Fibroblast of skin of back (primary cell): Measurements from ENCODE around the gene GRID1.
A peak's percentile ranks its signal among the peaks of the same experiment; 100 is the strongest.

Experiments used
- DNase-seq: peaks from one replicate; pipeline ENCODE4 v3.0.0-alpha.2; 2013

Gene GRID1

GRCh38 chr10:86164174-86164774 is 202.3 kb downstream of the GRID1 start:
- no peak for DNase-seq

DNA sequence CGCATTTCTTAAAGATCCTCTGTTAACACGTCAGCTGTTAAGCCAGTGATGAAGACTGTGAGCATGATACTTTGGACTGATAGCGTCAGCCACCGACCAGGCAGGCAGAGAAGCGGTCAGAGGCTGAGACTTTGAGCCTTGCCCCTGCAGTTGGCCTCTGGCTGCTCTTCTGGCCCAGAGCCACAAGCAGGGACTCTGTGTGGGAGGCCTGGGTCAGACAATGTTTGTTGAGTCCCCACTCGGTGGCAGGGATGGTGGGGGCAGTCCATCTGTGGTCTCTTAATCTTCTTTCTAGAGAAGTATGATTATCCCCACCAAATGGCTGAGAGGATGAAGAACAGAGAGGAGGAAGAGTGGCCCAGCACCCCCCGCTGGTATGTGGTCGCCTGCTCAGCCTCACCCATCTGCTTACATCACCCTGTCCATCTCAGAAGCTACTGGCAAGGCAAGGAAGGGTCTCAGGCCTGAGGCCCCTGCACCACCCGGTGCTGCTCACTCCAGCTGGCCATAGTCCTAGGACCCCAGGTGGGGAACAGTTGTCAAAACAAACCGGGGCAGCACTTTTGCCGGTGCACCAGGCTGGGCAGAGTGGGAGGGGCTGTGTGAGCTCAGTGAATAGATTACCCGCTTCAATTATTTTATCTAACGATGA is 202.9 kb downstream of the GRID1 start:
- DNase-seq: no peak

DNA sequence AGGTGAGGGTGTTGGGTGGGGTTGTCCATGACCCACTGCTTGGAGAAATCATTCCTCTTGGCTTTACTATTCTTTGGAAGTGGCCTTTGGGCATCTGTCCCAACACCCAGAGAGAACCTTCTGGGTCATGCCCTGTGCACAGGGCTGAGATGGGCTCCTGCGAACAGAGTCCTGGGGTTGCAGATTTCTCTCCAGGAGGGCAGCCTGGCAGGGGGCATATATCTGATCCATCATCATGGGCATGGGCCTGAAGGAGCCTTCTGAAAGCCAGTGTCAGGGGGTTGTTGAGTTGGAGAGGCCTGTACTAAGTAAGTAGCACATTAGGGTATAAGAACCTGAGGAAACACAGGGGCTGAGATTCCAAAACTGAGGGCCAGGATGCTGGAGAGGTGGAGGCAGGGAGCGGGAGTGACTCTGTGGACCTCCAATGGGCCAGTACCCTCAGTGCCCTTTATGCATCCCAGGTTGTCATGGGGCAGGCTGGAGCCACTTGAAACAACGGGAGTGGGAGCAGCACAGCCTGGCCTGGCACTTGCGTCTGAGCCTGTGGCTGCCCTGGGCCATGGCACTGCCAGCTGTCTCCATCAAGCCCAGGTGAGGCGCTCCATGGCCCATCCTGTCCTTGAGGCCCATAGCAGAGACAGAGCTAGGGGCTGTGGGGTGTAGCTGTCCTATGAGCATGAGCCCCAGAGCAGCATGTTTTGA is 203.7 kb downstream of the GRID1 start:
- DNase-seq: no peak

- no peak for DNase-seq
These were observed 204.6 kb downstream of the GRID1 start for GRCh38 chr10:86162036-86162435.

DNA sequence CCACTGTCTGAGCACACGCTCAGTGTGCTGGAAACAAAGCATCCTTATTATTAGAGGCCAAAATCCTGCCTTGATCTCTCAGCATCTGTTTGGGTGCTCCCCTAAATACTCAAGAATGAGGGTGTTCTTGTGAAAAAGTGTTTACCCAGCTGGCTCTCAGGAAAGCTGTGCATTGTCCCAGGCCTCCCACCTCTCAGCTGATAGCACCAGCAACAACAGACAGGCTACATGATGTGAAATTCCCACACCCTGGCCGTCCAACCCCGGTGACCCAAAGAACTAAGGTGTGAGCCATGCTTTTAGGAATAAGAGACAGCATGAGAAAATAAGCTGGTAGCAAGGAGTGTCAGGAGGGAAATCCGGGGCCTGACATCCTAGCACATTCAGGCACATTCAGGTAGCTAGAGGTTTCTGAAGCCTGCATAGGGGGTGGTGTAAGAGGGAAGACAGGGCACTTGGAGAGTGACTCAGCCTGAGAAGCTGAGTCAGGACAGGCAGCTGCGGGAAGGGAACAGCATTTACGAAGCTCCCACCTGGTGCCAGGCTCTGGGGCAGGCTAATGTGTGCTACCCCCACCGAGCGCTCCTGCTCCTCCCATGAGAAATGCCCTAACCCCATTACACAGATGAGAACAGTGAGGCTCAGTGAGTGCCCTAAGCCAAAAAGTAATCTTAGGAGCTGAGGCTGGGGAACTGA is 205.6 kb downstream of the GRID1 start:
- no peak for DNase-seq

DNA sequence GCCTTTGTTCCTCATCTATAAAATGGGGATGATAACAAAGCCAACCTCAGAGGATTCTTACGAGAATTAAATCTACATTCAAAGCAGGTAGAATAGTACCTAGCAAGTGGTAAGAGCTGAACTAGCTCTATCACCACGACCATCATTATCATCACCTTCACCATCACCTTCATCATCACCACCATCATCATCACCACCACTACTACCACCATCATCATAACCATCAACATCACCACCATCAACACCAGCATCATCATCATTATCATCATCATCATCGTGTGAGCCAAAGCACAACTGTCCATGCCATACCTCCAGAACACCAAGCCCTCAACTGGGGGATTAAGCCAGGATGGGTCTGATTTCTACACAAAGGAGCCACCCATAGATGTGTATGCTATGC is 206.8 kb downstream of the GRID1 start:
- no peak for DNase-seq

GRCh38 chr10:86155054-86155921 is 211.3 kb downstream of the GRID1 start:
- no peak for DNase-seq

DNA sequence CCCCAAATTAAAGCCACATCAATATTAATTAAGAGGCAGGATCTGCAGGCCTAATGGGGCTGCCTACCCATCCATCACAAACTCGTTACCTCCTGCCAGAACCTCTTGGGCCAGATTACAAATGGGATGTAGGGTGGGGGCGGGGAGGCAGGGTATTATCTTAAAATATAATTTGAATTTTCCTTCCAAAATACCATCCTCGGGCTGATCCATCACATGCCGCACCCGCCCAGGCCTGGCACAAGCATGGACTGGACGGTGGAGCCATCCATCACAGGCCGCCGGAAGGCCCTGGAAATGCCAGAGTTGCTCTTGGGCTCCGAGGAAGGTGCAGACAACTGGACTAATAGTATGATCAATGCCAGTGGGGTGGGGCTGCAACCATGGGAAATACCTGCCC is 212.8 kb downstream of the GRID1 start:
- DNase-seq: no peak

DNA sequence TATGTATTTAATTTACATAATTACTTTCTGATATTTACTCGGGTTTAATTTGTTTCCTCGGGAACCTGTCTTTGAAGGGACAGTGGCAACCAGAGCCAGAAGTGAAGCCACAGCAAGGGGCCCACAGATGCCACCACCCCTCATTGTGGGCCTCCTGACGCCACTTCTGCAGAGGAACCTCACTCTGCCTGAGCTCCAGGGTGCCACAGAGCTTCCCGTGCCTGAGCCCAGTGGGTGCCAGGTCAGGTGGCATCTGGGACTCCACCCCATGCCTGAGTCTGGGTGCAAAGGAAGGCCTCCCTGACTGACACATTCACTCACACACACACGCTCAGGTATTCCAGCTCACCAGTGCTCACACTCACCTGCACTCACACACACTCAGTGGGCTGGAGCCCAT is 213.7 kb downstream of the GRID1 start:
- DNase-seq: no peak

GRCh38 chr10:86152354-86152753 is 214.2 kb downstream of the GRID1 start:
- no peak for DNase-seq

- DNase-seq: no peak
These were observed 215.0 kb downstream of the GRID1 start for GRCh38 chr10:86151613-86152012.

DNA sequence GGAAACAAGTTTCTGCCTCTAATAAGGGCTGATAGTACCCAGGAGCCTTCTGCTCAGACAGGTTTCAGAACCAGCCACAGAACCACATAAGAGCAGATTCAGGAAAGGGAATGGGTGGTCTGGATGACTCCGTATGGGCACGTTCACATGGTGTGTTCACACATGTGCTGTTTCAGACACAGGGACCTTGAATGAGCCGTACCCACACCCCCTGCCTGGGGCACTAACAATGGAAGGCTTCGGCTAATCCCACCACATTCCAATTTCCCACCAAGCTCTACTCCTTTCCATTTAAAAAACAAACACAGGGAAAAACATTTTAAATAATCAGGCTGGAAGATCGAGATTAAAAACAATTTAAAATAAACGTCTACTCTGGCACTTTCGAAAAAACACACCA is 217.3 kb downstream of the GRID1 start:
- DNase-seq: no peak

- DNase-seq: no peak
These were observed 218.5 kb downstream of the GRID1 start for GRCh38 chr10:86148117-86148516.

DNA sequence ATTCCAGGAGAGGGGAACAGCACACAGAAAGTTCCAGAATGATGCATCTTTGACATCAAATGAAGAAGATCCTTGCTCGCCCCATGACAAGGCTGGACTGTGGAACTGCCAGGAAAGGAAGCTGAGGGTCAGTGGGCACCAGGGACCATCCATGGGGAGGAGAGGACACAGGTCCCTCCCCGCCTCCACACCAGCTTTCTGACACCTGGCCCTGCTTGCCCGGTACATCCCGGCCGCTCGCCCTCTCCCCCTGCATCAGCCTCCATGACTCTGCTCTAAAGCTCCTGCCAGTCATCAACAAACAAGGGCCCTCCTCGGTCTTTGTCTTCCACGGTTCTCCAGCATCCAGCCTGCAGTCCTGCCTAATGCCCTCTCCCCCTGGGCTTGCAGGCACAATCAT is 222.3 kb downstream of the GRID1 start:
- DNase-seq: no peak

DNA sequence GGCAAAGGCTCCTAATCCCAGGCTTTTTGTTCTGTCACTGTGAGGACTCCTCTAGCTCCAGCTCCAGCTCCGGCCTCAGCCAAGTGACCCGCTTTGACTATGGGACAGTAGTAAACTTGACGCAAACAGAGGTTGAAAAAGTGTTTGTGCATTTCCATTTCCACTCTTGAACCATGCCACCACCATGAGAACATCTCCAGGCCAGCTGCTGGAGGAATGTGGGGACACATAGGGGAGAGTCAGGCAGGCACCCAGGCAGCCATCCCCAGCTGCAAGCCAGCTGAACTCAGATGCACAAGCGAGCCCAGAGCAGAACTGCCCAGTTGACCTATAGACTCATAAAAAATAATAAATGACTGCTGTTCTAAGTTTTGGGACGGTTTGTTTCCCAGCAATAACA is 224.7 kb downstream of the GRID1 start:
- no peak for DNase-seq

GRCh38 chr10:86139066-86139657 is 227.4 kb downstream of the GRID1 start:
- peak; percentile 3 for DNase-seq

- DNase-seq: no peak
These were observed 228.0 kb downstream of the GRID1 start for GRCh38 chr10:86138551-86139065.

DNA sequence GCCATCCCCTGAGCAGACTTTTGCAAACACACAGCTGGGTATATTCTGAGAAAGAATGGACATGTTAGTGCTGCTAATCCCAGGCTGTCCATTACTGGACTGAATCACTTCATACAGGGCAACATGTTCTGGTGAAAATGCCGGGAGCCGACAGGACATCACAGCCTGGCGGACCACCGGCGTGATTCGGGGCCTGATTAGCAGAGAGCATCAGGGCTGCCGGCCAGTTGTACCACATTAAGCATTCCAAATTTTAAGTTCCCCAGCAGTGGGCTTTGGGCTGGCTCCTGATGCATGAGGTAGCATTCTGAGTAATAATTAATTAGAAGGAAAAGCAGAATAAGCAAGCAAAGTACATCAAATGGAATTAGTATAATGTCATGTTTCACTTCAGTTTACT is 229.0 kb downstream of the GRID1 start:
- DNase-seq: no peak

GRCh38 chr10:86136934-86137333 is 229.7 kb downstream of the GRID1 start:
- DNase-seq: no peak

GRCh38 chr10:86135191-86135590 is 231.4 kb downstream of the GRID1 start:
- no peak for DNase-seq

- DNase-seq: no peak
These were observed 235.7 kb downstream of the GRID1 start for GRCh38 chr10:86130737-86131475.
